ENCODE data around the gene CENPE. TPM values are rescaled to one million over a fixed set of nuclear protein-coding genes. Genes with fewer than 3 reads are reported as not detected.

CENPE gene
- total RNA-seq, 1 donor from 2014 or later: 3.0 TPM

GRCh38 chr4:103168993-103169392 lies 29.1 kb downstream of the CENPE start:
- no peak for TF ChIP-seq CTCF (IDR thresholded peaks at IDR 0.05; ENCODE audit: insufficient read depth, low read length, poor library complexity, severe bottlenecking)
- no peaks in the 10 kb centered on the region for H3K36me3 ChIP-seq (ENCODE audit: control insufficient read depth, insufficient read depth, low read length)
- no peaks in the 10 kb centered on the region for H3K27me3 ChIP-seq (ENCODE audit: control insufficient read depth, insufficient read depth, low read length)
- no peak for DNase-seq (ENCODE audit: low read depth)
- no peak overlapping the region for H3K4me3 ChIP-seq (ENCODE audit: low read depth, low read length)

DNA sequence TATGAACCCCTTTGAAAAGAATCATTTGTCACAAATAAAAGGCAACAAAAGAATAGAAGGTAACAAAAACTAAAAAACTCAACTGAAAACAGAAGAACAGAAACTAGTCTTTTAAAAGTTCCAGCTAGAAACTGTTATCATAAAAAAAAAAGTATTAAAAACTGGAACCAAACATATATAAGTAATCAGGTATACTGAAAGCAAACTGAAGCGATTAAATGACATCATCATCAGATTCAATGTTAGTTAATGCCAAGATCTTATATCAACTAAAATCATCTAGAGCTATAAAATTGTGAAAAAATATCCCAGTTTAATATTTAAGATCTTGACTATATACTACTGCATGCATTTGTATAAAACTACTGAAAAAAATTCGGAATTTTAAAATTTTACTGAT lies 36.0 kb downstream of the CENPE start:
- Histone ChIP-seq H3K36me3 (ENCODE audit: control insufficient read depth, insufficient read depth, low read length) (no peaks in the 10 kb centered on the region), H3K27me3 (ENCODE audit: control insufficient read depth, insufficient read depth, low read length) (no peaks in the 10 kb centered on the region), H3K4me3 (ENCODE audit: low read depth, low read length) (no peak overlapping the region)
- DNase-seq (ENCODE audit: low read depth): no peak
- TF ChIP-seq CTCF (IDR thresholded peaks at IDR 0.05; ENCODE audit: insufficient read depth, low read length, poor library complexity, severe bottlenecking): no peak

GRCh38 chr4:103158760-103159159 lies 39.4 kb downstream of the CENPE start:
- no peaks in the 10 kb centered on the region for H3K36me3 ChIP-seq (ENCODE audit: control insufficient read depth, insufficient read depth, low read length)
- H3K4me3 ChIP-seq (ENCODE audit: low read depth, low read length): no peak overlapping the region
- DNase-seq (ENCODE audit: low read depth): no peak
- no peak for TF ChIP-seq CTCF (IDR thresholded peaks at IDR 0.05; ENCODE audit: insufficient read depth, low read length, poor library complexity, severe bottlenecking)
- no peaks in the 10 kb centered on the region for H3K27me3 ChIP-seq (ENCODE audit: control insufficient read depth, insufficient read depth, low read length)

DNA sequence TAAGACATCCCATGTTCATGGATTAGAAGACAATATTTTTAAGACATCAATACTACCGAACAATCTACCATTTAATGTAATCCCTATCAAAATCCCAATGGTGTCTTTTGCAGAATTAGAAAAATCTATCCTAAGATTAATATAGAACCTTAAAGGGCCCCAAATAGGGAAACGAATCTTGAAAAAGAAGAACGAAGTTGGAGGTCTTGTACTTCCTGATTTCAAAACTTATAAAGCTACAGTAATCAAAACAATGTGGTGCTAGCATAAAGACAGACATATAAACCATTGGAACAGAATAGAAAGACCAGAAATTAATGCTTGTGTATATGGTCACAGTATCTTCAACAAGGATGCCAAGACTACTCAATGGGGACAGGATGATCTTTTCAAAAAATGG lies 42.0 kb downstream of the CENPE start:
- TF ChIP-seq CTCF (IDR thresholded peaks at IDR 0.05; ENCODE audit: insufficient read depth, low read length, poor library complexity, severe bottlenecking): no peak
- no peak for DNase-seq (ENCODE audit: low read depth)
- Histone ChIP-seq H3K27me3 (ENCODE audit: control insufficient read depth, insufficient read depth, low read length) (no peaks in the 10 kb centered on the region), H3K36me3 (ENCODE audit: control insufficient read depth, insufficient read depth, low read length) (no peaks in the 10 kb centered on the region), H3K4me3 (ENCODE audit: low read depth, low read length) (no peak overlapping the region)

DNA sequence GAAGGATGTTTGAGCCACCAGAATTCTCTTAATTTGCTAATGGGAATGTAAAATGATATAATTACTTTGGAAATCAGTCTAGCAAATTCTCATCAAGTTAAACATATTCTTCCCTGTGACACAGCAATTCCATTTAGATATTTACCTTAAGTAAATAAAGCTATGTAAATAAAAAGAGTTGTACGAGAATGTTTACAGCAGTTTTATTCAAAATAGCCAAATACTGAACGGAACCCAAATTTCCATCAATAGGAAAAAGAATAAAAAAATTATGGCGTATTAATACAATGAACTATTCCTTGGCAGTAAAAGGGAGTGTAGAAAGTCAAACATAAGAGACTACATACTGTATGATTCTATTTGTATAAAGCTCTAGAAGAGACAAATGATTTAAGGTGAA lies 45.8 kb downstream of the CENPE start:
- Histone ChIP-seq H3K4me3 (ENCODE audit: low read depth, low read length) (no peak overlapping the region), H3K36me3 (ENCODE audit: control insufficient read depth, insufficient read depth, low read length) (peaks cover 1% of the 10 kb centered on the region), H3K27me3 (ENCODE audit: control insufficient read depth, insufficient read depth, low read length) (no peaks in the 10 kb centered on the region)
- TF ChIP-seq CTCF (IDR thresholded peaks at IDR 0.05; ENCODE audit: insufficient read depth, low read length, poor library complexity, severe bottlenecking): no peak
- no peak for DNase-seq (ENCODE audit: low read depth)

DNA sequence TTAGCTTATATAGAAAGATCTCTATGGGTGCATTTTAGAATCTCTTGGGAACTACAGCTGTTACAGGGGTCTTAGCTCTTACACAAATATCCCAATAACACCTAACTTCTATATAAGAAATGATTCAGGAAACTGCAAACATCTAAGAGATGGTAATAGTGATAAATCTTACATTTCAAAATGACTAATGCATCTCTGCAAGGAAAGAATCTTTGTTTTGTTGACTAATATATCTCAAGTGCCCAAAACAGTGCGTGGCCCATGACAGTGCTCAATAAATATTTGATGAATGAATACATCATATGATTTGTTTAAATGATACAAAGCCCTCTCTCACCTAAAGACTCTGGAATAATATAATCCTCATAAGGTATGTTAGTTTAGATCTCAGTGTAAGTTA lies 47.5 kb downstream of the CENPE start:
- DNase-seq (ENCODE audit: low read depth): no peak
- no peak for TF ChIP-seq CTCF (IDR thresholded peaks at IDR 0.05; ENCODE audit: insufficient read depth, low read length, poor library complexity, severe bottlenecking)
- peaks cover 1% of the 10 kb centered on the region for H3K36me3 ChIP-seq (ENCODE audit: control insufficient read depth, insufficient read depth, low read length)
- H3K4me3 ChIP-seq (ENCODE audit: low read depth, low read length): no peak overlapping the region
- H3K27me3 ChIP-seq (ENCODE audit: control insufficient read depth, insufficient read depth, low read length): no peaks in the 10 kb centered on the region
